HG03280 (cell line): ENCODE data around the gene RANBP3L.

ENCODE experiments used
- ATAC-seq: cut with Tn5 transposase; IDR thresholded peaks from one replicate; pipeline ENCODE4 v1.9.1; 2021; ENCODE audit warnings: mild to moderate bottlenecking, moderate library complexity; ENCODE audit not compliant: unreplicated experiment

RANBP3L gene

GRCh38 chr5:36246036-36246800, 55.5 kb downstream of the RANBP3L start:
- no peak for ATAC-seq

GRCh38 chr5:36244076-36244475, 57.6 kb downstream of the RANBP3L start:
- no peak for ATAC-seq

- ATAC-seq: no peak
These were observed 58.0 kb downstream of the RANBP3L start for GRCh38 chr5:36243653-36244052.

- no peak for ATAC-seq
These were observed 58.9 kb downstream of the RANBP3L start for GRCh38 chr5:36242534-36243485.

- ATAC-seq: peak; percentile 92
These were observed 59.8 kb downstream of the RANBP3L start, which contains the start of gene NADK2 for GRCh38 chr5:36241631-36242533. Gene NADK2 (minus strand): TSS chr5:36241925. CDS start chr5:36241798, 127 bp downstream.

- peak; percentile 28 for ATAC-seq
These were observed 60.7 kb downstream of the RANBP3L start for GRCh38 chr5:36240779-36241630.

GRCh38 chr5:36239370-36240293, 62.1 kb downstream of the RANBP3L start:
- no peak for ATAC-seq

GRCh38 chr5:36238502-36239295, 63.0 kb downstream of the RANBP3L start:
- ATAC-seq: no peak

- no peak for ATAC-seq
These were observed 64.0 kb downstream of the RANBP3L start for GRCh38 chr5:36237751-36238150.

GRCh38 chr5:36236801-36237200, 64.9 kb downstream of the RANBP3L start:
- no peak for ATAC-seq

- no peak for ATAC-seq
These were observed 69.2 kb downstream of the RANBP3L start for GRCh38 chr5:36232533-36232932.

- no peak for ATAC-seq
These were observed 71.4 kb downstream of the RANBP3L start for GRCh38 chr5:36230151-36230790.

- ATAC-seq: no peak
These were observed 73.2 kb downstream of the RANBP3L start for GRCh38 chr5:36228505-36228904.

GRCh38 chr5:36227046-36227445, 74.7 kb downstream of the RANBP3L start:
- no peak for ATAC-seq

- no peak for ATAC-seq
These were observed 79.1 kb downstream of the RANBP3L start for GRCh38 chr5:36222620-36223019.

- ATAC-seq: no peak
These were observed 83.7 kb downstream of the RANBP3L start for GRCh38 chr5:36217988-36218387.

GRCh38 chr5:36217567-36217966, 84.1 kb downstream of the RANBP3L start:
- no peak for ATAC-seq
